Adrenal gland (tissue), 12 donors: ENCODE results near the gene COL8A1. TPM values are rescaled to one million over a fixed set of nuclear protein-coding genes. Genes with fewer than 3 reads are reported as not detected.
A peak's percentile ranks its signal among the peaks of the same experiment; 100 is the strongest.

Source experiments
- DNase-seq, 7 donors: peaks; one replicate each; pipeline ENCODE4 v3.0.0-alpha.2; 2019 to 2020
- H3K27ac ChIP-seq, 5 donors: fragments of 200-600 bp; sonication (generic) in 4 of 5; 1 replicate in 3 of 5; 2 replicates in 2 of 5; pipeline versions ENCODE4 v1.5.1 to v1.8.0; 2016 to 2020; ENCODE audit warnings: mild to moderate bottlenecking in 1 of 5
- H3K27me3 ChIP-seq: fragments of 200-600 bp; 2 replicates; pipeline ENCODE4 v1.8.0; 2021
- H3K36me3 ChIP-seq, 2 donors: fragments of 200-600 bp; replicated peaks in 1 of 2; 1 replicate in 1 of 2; 2 replicates in 1 of 2; pipeline versions ENCODE4 v1.5.1 to v1.8.0; 2018 to 2022
- H3K4me1 ChIP-seq, 2 donors: fragments of 200-600 bp; replicated peaks in 1 of 2; 1 replicate in 1 of 2; 2 replicates in 1 of 2; pipeline versions ENCODE4 v1.5.1 to v1.8.0; 2018 to 2021
- H3K4me3 ChIP-seq, 4 donors: fragments of 200-600 bp; sonication (generic) in 3 of 4; one replicate each; pipeline ENCODE4 v1.5.1; 2016 to 2018
- H3K9me3 ChIP-seq, 3 donors: fragments of 200-600 bp; sonication (generic) in 1 of 3; replicated peaks in 1 of 3; 1 replicate in 2 of 3; 2 replicates in 1 of 3; pipeline versions ENCODE4 v1.5.1 to v1.8.0; 2016 to 2021
- POLR2A ChIP-seq, 2 donors: fragments of 450-650 bp; IDR thresholded peaks; one replicate each; pipeline ENCODE4 v1.6.1; 2017; ENCODE audit warnings: antibody characterized with exemption in 2 of 2, mild to moderate bottlenecking in 2 of 2, moderate library complexity in 1 of 2
- WGBS, 4 donors: extraction: QIAGEN DNeasy Blood & Tissue Kit in 2 of 4; methylation state at CpG; one replicate each; pipeline versions ENCODE4 v1.1.5 to v1.1.7; 2013 to 2017; 5-methylcytosine and 5-hydroxymethylcytosine counted together
- intact Hi-C, 2 donors: fragments of 100-400 bp; cut with DNase I; formaldehyde crosslinking; loops; one replicate each; pipeline versions ENCODE4 v1.14.1 to v1.15.0; 2022 to 2023
- polyA plus RNA-seq, 3 donors: library from polyadenylated mRNA; stranded (reverse); fragments of 200-250 nt in 2 of 3; fragments of 350-450 nt in 1 of 3; fragmentation: Illumina TruSeq in 1 of 3; extraction: RNeasy Lipid Tissue Mini Kit (QIAGEN cat#74804) in 1 of 3; gene quantifications; one replicate each; pipeline ENCODE4 v1.2.3, GENCODE V29; 2013 to 2014
- total RNA-seq, 9 donors: library from RNA; depleted of rRNA in 4 of 9; stranded (reverse); fragments of >200 nt in 4 of 9; fragments of 120-200 nt in 1 of 9; fragmentation: NEBNext Ultra II Directional in 1 of 9; extraction: Animal tissue kit (Norgen Biotek cat#: 25700) in 1 of 9; gene quantifications; one replicate each; pipeline versions ENCODE4 v1.1.0 to v1.2.4, GENCODE V29; 2013 to 2023
- TF ChIP-seq, protein P1 (sequence below), 6 experiments: fragments of 450-650 bp in 4 of 6; fragments of 200-600 bp in 2 of 6; sonication (generic) in 1 of 6; IDR thresholded peaks; 1 replicate in 5 of 6; 2 replicates in 1 of 6; pipeline versions ENCODE4 v1.5.1 to v1.8.0; 2016 to 2021; ENCODE audit warnings: antibody characterized with exemption in 6 of 6, mild to moderate bottlenecking in 2 of 6, moderate library complexity in 1 of 6
- donor health status: healthy with polysubstance abuse.
- donor health status: Bipolar disorder and iron deficiency.
- donor health status: DM: yes; HTN: yes; CAD: no.
- donor health status: DM: no; HTN: no; CAD: no.
- donor health status: DM: no; HTN: no; CAD: no.
- donor health status: DM: yes; HTN: yes; CAD: no.

COL8A1 gene
- total and polyA plus RNA-seq, 12 donors: 0.94 to 59.2 (median 15.9) TPM

DNA sequence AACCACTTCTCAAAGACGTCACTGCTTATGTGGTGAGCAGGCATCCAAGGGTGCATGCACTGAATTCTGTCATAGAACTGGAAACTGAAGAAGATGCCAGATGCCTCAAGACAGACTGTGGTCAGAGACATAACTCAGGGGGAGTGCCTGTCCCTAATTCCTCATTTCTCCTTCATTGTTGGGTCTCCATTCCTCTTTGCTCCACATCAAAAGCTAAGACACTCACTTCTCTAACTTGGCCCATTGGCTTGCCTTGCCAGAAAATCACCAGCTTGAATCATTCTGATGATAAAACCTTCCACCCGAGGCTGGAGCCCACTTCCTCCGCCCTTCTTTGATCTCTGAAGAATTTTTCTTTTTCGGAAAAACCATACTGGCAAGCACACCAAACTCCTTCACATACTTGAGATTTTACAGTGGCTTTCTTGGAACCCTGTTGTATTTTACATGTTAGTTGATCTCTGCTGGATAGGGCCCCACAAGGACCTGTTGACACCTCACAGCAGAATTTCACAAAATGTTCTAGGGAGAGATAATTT, 69.9 kb downstream of the COL8A1 start:
- H3K27me3 ChIP-seq: no peaks in the 10 kb centered on the region
- peak overlapping the region in 1 of 5 donors; percentile 32 for H3K27ac ChIP-seq
- H3K9me3 ChIP-seq: no peaks in the 10 kb centered on the region
- intact Hi-C loops: no loop called here
- 66 to 72% (median 69%) methylated on average over 4 of the region's 4 CpGs for WGBS, 4 donors
- no peak for DNase-seq
- no peak overlapping the region for H3K4me3 ChIP-seq
- H3K4me1 ChIP-seq: no peaks in the 10 kb centered on the region
- TF ChIP-seq POLR2A (IDR thresholded peaks at IDR 0.05): no peak
- TF ChIP-seq, protein P1, sequence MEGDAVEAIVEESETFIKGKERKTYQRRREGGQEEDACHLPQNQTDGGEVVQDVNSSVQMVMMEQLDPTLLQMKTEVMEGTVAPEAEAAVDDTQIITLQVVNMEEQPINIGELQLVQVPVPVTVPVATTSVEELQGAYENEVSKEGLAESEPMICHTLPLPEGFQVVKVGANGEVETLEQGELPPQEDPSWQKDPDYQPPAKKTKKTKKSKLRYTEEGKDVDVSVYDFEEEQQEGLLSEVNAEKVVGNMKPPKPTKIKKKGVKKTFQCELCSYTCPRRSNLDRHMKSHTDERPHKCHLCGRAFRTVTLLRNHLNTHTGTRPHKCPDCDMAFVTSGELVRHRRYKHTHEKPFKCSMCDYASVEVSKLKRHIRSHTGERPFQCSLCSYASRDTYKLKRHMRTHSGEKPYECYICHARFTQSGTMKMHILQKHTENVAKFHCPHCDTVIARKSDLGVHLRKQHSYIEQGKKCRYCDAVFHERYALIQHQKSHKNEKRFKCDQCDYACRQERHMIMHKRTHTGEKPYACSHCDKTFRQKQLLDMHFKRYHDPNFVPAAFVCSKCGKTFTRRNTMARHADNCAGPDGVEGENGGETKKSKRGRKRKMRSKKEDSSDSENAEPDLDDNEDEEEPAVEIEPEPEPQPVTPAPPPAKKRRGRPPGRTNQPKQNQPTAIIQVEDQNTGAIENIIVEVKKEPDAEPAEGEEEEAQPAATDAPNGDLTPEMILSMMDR (IDR thresholded peaks at IDR 0.05): no peak
- H3K36me3 ChIP-seq: no peaks in the 10 kb centered on the region

DNA sequence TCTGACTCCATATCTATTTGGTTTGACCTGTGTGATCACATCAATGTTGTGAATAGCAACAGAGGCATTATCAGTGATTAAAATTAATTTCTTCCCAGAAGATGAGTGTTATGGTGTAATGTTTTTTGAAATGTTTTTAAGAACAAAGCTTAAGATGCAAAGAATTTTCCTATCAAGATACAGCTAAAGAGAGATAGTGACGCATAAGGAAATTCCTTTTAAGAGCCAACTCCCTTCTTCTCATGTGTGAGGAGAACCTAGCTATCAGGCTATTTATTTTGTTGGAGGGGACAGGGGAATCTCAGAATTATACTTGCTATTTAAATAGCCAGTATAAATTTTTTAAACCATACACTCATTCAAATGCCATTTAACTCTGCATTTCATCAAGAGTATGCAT, 71.3 kb downstream of the COL8A1 start:
- no peaks in the 10 kb centered on the region for H3K4me1 ChIP-seq
- H3K9me3 ChIP-seq: no peaks in the 10 kb centered on the region
- H3K4me3 ChIP-seq: no peak overlapping the region
- no peak overlapping the region for H3K27ac ChIP-seq
- 81 to 94% (median 85%) methylated on average over 1 of the region's 1 CpG for whole genome bisulfite sequencing, 4 donors
- H3K36me3 ChIP-seq: no peaks in the 10 kb centered on the region
- no peaks in the 10 kb centered on the region for H3K27me3 ChIP-seq
- TF ChIP-seq, protein P1 (IDR thresholded peaks at IDR 0.05): no peak
- no peak for TF ChIP-seq POLR2A (IDR thresholded peaks at IDR 0.05)
- intact Hi-C loops: no loop called here
- no peak for DNase-seq

DNA sequence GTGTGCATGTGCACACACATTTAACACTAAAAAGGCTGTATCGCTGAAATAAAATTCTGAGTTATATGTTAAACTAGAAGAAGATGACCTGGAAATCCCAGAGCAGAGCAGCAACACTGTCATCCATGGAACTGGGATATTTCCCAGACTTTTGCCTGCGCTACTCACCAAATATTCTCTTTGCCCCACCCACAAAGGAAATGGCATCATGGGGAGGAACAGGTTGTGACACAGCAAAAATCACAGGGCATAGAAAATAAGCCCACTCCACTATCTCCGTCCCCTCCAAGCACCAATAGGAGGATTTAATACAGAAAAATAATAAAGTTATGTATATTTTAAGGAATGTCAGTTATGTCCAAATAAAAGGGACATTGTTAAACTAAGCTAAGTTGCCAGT, 71.7 kb downstream of the COL8A1 start:
- Histone ChIP-seq H3K4me1 (no peaks in the 10 kb centered on the region), H3K9me3 (no peaks in the 10 kb centered on the region), H3K27me3 (no peaks in the 10 kb centered on the region), H3K4me3 (no peak overlapping the region), H3K27ac (no peak overlapping the region), H3K36me3 (no peaks in the 10 kb centered on the region)
- intact Hi-C loops: no loop called here
- WGBS, 4 donors: 87 to 94% (median 91%) methylated on average over 3 of the region's 3 CpGs
- no peak for DNase-seq
- no peak for TF ChIP-seq POLR2A (IDR thresholded peaks at IDR 0.05)

DNA sequence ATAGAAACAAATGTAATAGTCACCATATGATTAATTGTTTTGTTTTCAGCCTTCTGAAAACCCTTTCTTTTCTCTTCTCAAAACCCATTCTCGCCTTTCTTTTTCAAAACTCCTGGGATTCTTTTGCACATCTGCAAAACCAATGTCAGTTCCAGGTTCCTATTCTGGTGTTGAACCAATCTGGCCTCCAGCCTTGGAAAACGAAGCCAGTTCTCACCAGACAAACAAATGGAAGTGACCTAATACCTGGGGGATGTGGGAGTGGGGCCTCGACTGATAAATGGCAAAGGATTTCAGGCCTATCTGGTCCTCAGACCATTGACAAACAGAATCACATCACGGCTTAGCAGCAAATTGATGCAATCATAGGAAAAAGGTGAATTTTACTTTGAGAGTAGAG, 73.0 kb downstream of the COL8A1 start:
- DNase-seq: no peak
- H3K4me1 ChIP-seq: no peaks in the 10 kb centered on the region

More for the DNA sequence above, 73.0 kb downstream of the COL8A1 start:
- TF ChIP-seq, protein P1 (IDR thresholded peaks at IDR 0.05): no peak
- TF ChIP-seq POLR2A (IDR thresholded peaks at IDR 0.05): no peak
- no peaks in the 10 kb centered on the region for H3K27me3 ChIP-seq
- WGBS, 4 donors: 53 to 66% (median 60%) methylated on average over 4 of the region's 4 CpGs
- H3K36me3 ChIP-seq: no peaks in the 10 kb centered on the region
- H3K27ac ChIP-seq: no peak overlapping the region
- intact Hi-C loops: no loop called here
- H3K9me3 ChIP-seq: no peaks in the 10 kb centered on the region
- H3K4me3 ChIP-seq: no peak overlapping the region
